HG03439 (cell line): ENCODE measurements around the gene POU2AF1.

ENCODE experiments used
- ATAC-seq: cut with Tn5 transposase; IDR thresholded peaks from one replicate; pipeline ENCODE4 v1.9.1; 2021; ENCODE audit warnings: mild to moderate bottlenecking, moderate library complexity; ENCODE audit not compliant: unreplicated experiment

Gene POU2AF1

GRCh38 chr11:111362887-111363411 lies 16.1 kb downstream of the POU2AF1 start:
- no peak for ATAC-seq

- ATAC-seq, result no peak
Observed at GRCh38 chr11:111361874-111362273, 17.2 kb downstream of the POU2AF1 start.

- no peak for ATAC-seq
Observed at GRCh38 chr11:111361052-111361801, 17.8 kb downstream of the POU2AF1 start.

GRCh38 chr11:111360150-111361043 lies 18.7 kb downstream of the POU2AF1 start:
- no peak for ATAC-seq

GRCh38 chr11:111359223-111360149 lies 19.6 kb downstream of the POU2AF1 start:
- no peak for ATAC-seq

- no peak for ATAC-seq
Observed at GRCh38 chr11:111358038-111359001, 20.8 kb downstream of the POU2AF1 start.

GRCh38 chr11:111357150-111358037 lies 21.7 kb downstream of the POU2AF1 start:
- ATAC-seq, result no peak

GRCh38 chr11:111356660-111357048 lies 22.4 kb downstream of the POU2AF1 start:
- ATAC-seq, result no peak

- ATAC-seq, result no peak
Observed at GRCh38 chr11:111355956-111356659, 23.0 kb downstream of the POU2AF1 start.

GRCh38 chr11:111355101-111355500 lies 24.0 kb downstream of the POU2AF1 start:
- ATAC-seq, result no peak

GRCh38 chr11:111354601-111354891 lies 24.5 kb downstream of the POU2AF1 start:
- ATAC-seq, result no peak

GRCh38 chr11:111353776-111354600 lies 25.1 kb downstream of the POU2AF1 start:
- ATAC-seq, result no peak

- ATAC-seq, result no peak
Observed at GRCh38 chr11:111352935-111353710, 26.0 kb downstream of the POU2AF1 start.

- no peak for ATAC-seq
Observed at GRCh38 chr11:111352231-111352746, 26.8 kb downstream of the POU2AF1 start.

GRCh38 chr11:111351374-111352055 lies 27.6 kb downstream of the POU2AF1 start:
- no peak for ATAC-seq

- ATAC-seq, result no peak
Observed at GRCh38 chr11:111350811-111351210, 28.3 kb downstream of the POU2AF1 start.
